Pancreas (tissue), 10 donors: ENCODE data around the gene MYRF. TPM values are rescaled to one million over a fixed set of nuclear protein-coding genes. Genes with fewer than 3 reads are reported as not detected.

ENCODE experiments used
- ATAC-seq, 4 donors: fragments of 200-7000 bp; cut with Tn5 transposase; one replicate each; pipeline versions ENCODE4 v1.8.0 to v1.9.1; 2020; ENCODE audit warnings: mild to moderate bottlenecking in 4 of 4, moderate library complexity in 4 of 4
- DNase-seq, 6 donors: peaks; one replicate each; pipeline ENCODE4 v3.0.0-alpha.2; 2020
- FAIRE-seq: peaks from 2 replicates; lab custom pipeline; 2012; peaks lifted over from hg19 to GRCh38; lab: Jason Lieb, UNC
- H3K27ac ChIP-seq, 4 donors: fragments of 200-600 bp; sonication (generic); 1 replicate in 3 of 4; 2 replicates in 1 of 4; pipeline versions ENCODE4 v1.5.0 to v1.8.0; 2020
- H3K27me3 ChIP-seq, 4 donors: fragments of 200-600 bp; one replicate each; pipeline ENCODE4 v1.8.0; 2021
- H3K36me3 ChIP-seq, 3 donors: fragments of 200-600 bp; sonication (generic) in 1 of 3; one replicate each; pipeline versions ENCODE4 v1.5.0 to v1.8.0; 2020 to 2021
- H3K4me1 ChIP-seq, 3 donors: fragments of 200-600 bp; one replicate each; pipeline ENCODE4 v1.8.0; 2021
- H3K4me3 ChIP-seq, 4 donors: fragments of 200-600 bp; sonication (generic) in 2 of 4; one replicate each; pipeline versions ENCODE4 v1.5.0 to v1.8.0; 2020 to 2021
- H3K9me3 ChIP-seq, 4 donors: fragments of 200-600 bp; one replicate each; pipeline ENCODE4 v1.8.0; 2021
- CTCF ChIP-seq, 4 donors: fragments of 200-600 bp; sonication (generic) in 3 of 4; IDR thresholded peaks; one replicate each; pipeline versions ENCODE4 v1.5.0 to v1.8.0; 2021; ENCODE audit warnings: antibody characterized with exemption in 4 of 4
- WGBS, 2 donors: extraction: QIAGEN DNeasy Blood & Tissue Kit; methylation state at CpG; one replicate each; pipeline ENCODE4 v1.1.7; 2013; 5-methylcytosine and 5-hydroxymethylcytosine counted together
- intact Hi-C, 3 donors: fragments of 100-400 bp; cut with DNase I; formaldehyde crosslinking; loops; one replicate each; pipeline versions ENCODE4 v1.11.1 to v1.14.2; 2022
- polyA plus RNA-seq, 2 donors: library from polyadenylated mRNA; stranded (reverse); fragments of 200-250 nt; gene quantifications; one replicate each; pipeline ENCODE4 v1.2.3, GENCODE V29; 2013
- total RNA-seq, 6 donors: library from RNA; stranded (reverse); fragmentation: NEBNext Ultra II Directional in 4 of 6; extraction: Animal tissue kit (Norgen Biotek cat#: 25700) in 4 of 6; gene quantifications; one replicate each; pipeline versions ENCODE4 v1.2.1 to v1.2.4, GENCODE V29; 2021 to 2023
- donor health status: healthy with polysubstance abuse.
- donor health status: DM: no; HTN: no; CAD: no; lungs with moderate emphysema.
- donor health status: DM: no; HTN: no; CAD: no.
- donor health status: control.
- donor health status: control.
- donor health status: Bipolar disorder and iron deficiency.
- donor health status: DM: yes; HTN: yes; CAD: no.
- donor health status: DM: no; HTN: no; CAD: no.
- donor health status: DM: no; HTN: no; CAD: no.
- donor health status: DM: yes; HTN: yes; CAD: no.

Gene MYRF
- total and polyA plus RNA-seq, 8 donors: 19.1 to 69.3 (median 30.2) TPM

GRCh38 chr11:61795876-61796526, 43.6 kb downstream of the MYRF start:
- no peak for TF ChIP-seq CTCF (IDR thresholded peaks at IDR 0.05)
- no peak for DNase-seq

GRCh38 chr11:61797263-61797944, 45.0 kb downstream of the MYRF start:
- Histone ChIP-seq H3K27me3 (no peaks in the 10 kb centered on the region), H3K36me3 (no peaks in the 10 kb centered on the region), H3K9me3 (no peaks in the 10 kb centered on the region), H3K4me1 (peaks cover 0 to 9% (median 0%) of the 10 kb centered on the region in 3 donors), H3K4me3 (no peak overlapping the region), H3K27ac (no peak overlapping the region)
- DNase-seq (peak in 5 of 6 donors; percentile 57 to 81 (median 68)), ATAC-seq (peak in 3 of 4 donors; percentile 50 to 60 (median 59)), FAIRE-seq (peak; percentile 9)
- intact Hi-C loops: no loop called here
- WGBS, 2 donors: 18 to 21% methylated on average over 3 of the region's 3 CpGs
- TF ChIP-seq CTCF (IDR thresholded peaks at IDR 0.05): peak; percentile 53 to 72 (median 67)

More at GRCh38 chr11:61795876-61796526, 43.6 kb downstream of the MYRF start:
- ATAC-seq (no peak), FAIRE-seq (no peak)
- Histone ChIP-seq H3K27me3 (no peaks in the 10 kb centered on the region), H3K4me3 (no peak overlapping the region), H3K9me3 (no peaks in the 10 kb centered on the region), H3K36me3 (no peaks in the 10 kb centered on the region), H3K27ac (no peak overlapping the region), H3K4me1 (peaks cover 0 to 16% (median 0%) of the 10 kb centered on the region in 3 donors)
- 84 to 87% methylated on average over 18 of the region's 18 CpGs for WGBS, 2 donors
- intact Hi-C loops: no loop called here

GRCh38 chr11:61799665-61800284, 47.3 kb downstream of the MYRF start:
- Histone ChIP-seq H3K4me3 (no peak overlapping the region), H3K9me3 (no peaks in the 10 kb centered on the region), H3K27me3 (no peaks in the 10 kb centered on the region), H3K36me3 (no peaks in the 10 kb centered on the region), H3K27ac (no peak overlapping the region), H3K4me1 (no peaks in the 10 kb centered on the region)
- FAIRE-seq (no peak), DNase-seq (peak in 1 of 6 donors; percentile 16), ATAC-seq (no peak)
- TF ChIP-seq CTCF (IDR thresholded peaks at IDR 0.05): no peak
- intact Hi-C loops: loop anchor here (5.0 to 10.0 kb wide), 6 partner anchors 95 to 315 kb away; partner anchors contain the start of genes BEST1 (in 1 of the 3) and FADS3 (in 1 of the 3)
- 100% methylated on average over 2 of the region's 2 CpGs for WGBS, 2 donors

GRCh38 chr11:61800331-61801281, 48.2 kb downstream of the MYRF start:
- DNase-seq (no peak), FAIRE-seq (no peak), ATAC-seq (no peak)
- no peaks in the 10 kb centered on the region for H3K4me1 ChIP-seq
- H3K27me3 ChIP-seq: no peaks in the 10 kb centered on the region
- H3K9me3 ChIP-seq: no peaks in the 10 kb centered on the region
- no peak overlapping the region for H3K27ac ChIP-seq
- H3K4me3 ChIP-seq: no peak overlapping the region
- no peaks in the 10 kb centered on the region for H3K36me3 ChIP-seq
- intact Hi-C loops: loop anchor here (5.0 to 10.0 kb wide), 6 partner anchors 94 to 314 kb away; partner anchors contain the start of genes BEST1 (in 1 of the 3) and FADS3 (in 1 of the 3)
- no peak for TF ChIP-seq CTCF (IDR thresholded peaks at IDR 0.05)
- 90 to 92% methylated on average over 3 of the region's 3 CpGs for WGBS, 2 donors
